ENCODE measurements around the gene C22orf39.

C22orf39 gene

DNA sequence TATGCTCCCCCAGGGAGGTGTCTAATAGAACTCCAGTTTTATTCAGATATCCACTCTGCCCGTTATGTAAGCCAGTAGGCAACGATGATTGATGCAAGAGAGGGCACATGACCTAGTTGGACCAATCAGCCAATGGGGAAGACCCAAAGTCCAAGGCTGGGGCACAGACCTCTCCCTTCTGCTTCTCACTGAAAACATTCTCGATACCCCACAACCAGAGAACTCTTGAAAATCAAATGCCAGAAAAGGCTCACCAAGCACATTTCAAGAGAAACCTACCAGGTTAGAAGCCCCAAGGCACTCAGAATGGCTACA lies 23.4 kb downstream of the C22orf39 start:
- no peak for DNase-seq

- DNase-seq, result no peak
These were observed 24.8 kb downstream of the C22orf39 start for GRCh38 chr22:19422440-19423301.

DNA sequence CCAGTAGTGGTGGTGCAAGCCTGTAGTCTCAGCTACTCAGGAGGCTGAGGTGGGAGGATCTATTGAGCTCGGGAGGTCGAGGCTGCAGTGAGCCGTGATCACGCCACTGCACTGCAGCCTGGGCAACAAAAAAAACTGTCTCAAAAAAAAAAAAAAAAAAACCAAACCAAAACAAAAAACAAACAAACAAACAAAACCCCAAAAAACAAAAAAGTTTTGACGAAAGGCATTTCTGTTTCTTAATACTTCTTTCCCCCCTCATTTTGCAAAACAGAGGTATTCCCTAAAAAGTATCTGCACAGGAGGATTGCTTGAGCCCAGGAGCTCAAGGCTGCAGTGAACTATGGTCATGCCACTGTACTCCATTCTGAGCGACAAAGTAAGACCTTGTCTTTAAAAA lies 27.2 kb downstream of the C22orf39 start:
- DNase-seq, result no peak

- peak; percentile 86 for DNase-seq
These were observed 27.9 kb downstream of the C22orf39 start for GRCh38 chr22:19419464-19420178.

GRCh38 chr22:19419086-19419463 lies 28.4 kb downstream of the C22orf39 start:
- no peak for DNase-seq

DNA sequence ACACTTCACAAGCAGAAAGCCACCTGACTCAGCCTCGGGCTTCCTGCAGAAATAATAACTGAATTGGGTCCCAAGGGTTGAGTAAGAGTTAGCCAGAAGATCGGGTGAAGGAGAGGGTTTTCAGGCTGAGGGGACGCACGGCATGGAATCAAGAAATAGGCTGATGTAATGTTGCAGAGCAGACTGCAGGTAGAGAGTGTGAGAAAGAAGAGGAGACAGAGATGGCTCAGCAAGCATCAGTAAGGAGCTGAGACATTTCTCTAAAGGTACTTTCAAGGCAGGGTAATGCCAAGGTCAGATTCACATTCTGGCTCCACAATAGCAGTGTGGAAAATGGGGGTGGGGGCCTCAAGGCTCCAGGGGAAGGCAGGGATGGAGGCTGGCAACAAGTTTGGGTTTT lies 34.6 kb downstream of the C22orf39 start:
- no peak for DNase-seq

- no peak for DNase-seq
These were observed 35.0 kb downstream of the C22orf39 start for GRCh38 chr22:19412478-19412877.

GRCh38 chr22:19411690-19412045 lies 35.8 kb downstream of the C22orf39 start:
- no peak for DNase-seq

DNA sequence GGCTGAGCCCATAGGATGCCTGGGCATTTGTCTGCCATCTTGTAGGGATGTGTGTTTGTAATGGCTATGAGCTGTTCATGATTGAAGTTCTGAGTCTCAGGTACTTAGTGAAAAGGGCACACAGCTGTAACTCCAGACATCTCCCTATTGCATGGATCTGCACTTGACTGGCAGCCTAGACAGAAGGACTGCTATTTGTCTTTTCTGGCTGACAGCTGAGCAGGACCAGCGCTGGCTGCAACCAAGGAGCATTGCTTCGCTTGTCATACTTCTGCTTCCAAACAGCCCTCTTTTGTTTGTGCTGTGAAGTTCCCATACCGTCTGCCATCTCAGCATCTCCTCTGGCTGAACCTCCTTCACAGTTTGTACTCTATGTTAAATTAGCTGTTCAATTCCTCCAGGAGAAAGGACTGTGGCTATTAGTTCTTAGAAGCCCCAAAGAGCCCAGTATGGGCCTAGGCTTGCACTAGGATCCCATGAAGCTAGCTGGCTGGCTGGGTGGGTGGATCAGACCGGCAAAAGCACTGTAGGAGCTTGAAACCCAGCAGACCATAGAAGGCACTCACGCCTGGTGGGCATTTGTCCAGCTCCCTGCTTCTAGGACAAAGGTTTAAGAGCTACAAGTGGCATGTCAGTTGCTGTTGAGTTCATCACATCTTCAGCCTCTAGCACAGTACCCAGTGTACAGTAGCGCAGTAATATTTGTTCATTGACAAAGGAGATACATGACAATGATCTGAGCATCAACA lies 36.4 kb downstream of the C22orf39 start:
- DNase-seq, result no peak

DNA sequence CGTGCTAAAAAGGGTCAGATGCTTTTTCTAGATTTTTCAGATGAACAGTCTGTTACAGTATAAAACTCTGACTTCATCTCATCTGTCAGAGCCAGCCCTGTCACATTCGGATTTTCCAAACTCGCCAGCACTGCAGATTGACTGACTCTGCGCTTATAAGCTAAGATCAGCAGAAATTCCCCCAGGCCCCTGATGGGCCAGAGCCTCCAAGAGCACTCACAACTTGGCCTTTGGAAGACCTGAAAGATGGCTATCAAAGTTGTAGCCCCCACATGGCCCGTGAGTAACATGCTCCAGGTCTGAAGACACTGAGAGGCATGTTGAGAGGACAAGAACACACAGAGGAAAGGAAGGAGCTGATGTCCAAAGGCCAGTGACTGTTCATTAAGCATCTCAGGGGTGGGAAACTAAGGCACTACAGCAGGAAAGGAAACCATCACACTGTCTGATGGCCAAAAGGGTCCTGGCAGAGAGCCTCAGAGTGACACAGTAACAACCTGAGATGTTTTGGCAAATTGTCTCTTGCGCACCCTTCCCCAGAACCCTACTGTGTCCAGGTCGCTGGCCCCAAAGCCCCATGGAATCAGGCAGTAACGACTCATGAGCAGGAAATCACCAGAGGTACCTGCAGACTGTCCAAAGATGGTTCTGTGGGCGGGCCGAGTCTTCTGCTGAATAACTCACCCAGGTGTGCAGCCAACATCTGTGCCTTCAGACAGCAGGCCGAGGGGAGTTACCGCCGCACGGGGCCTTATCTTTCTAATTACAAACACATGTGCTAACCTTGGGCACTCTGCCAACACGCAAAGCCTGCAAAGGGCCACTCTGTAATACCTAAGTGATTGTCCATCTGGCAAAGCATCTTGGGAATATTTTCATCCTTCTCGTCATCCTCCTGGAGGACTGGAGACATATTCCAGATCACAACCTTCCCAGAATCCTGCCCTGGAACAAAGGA lies 39.6 kb downstream of the C22orf39 start:
- peak; percentile 67 for DNase-seq

- DNase-seq, result no peak
These were observed 40.7 kb downstream of the C22orf39 start for GRCh38 chr22:19406846-19407245.

DNA sequence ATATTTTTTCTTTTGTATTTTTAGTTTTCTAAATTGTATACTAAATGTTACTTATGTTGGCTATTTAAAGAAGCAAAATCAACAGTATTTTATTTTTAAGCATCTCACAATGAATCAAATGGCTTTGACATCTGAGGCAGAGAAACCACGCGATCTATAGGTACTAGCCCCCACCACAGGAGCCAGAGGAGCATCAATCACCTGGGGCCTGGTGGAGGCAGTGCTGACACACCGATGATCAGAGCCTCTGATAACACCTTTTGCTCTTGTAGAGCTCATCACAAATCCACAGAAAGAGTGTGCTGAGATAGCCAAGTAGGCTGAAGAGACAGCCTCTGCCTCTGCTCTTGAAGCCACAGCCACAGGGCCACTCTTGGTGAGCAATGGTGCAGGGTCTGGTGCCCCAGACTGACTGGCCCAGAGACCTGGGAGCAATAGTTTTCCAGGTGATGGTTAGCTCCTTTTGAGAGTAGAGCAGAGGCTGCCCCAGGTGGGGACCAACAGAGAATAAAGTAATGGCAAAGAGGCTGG lies 41.2 kb downstream of the C22orf39 start:
- no peak for DNase-seq

- DNase-seq, result no peak
These were observed 41.9 kb downstream of the C22orf39 start for GRCh38 chr22:19405652-19406051.

DNA sequence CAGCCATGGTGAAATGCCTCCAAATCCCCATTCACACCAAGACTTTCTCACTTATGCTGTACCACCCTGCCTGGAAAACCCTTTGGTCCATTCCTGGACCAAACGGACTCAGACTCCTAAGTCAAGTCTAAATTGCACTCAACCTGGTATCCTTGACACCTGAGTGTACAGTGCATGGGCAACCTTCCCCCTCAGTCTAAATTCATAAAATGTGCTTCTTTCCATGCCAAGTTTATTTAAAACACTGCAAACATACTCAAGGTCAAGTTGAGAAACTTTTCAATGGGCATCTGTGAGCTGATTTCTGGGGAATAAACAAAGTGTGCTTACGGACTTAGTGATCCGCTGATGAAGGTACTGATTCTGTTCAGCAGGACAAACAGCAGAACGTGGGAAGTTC lies 42.4 kb downstream of the C22orf39 start:
- DNase-seq, result no peak

DNA sequence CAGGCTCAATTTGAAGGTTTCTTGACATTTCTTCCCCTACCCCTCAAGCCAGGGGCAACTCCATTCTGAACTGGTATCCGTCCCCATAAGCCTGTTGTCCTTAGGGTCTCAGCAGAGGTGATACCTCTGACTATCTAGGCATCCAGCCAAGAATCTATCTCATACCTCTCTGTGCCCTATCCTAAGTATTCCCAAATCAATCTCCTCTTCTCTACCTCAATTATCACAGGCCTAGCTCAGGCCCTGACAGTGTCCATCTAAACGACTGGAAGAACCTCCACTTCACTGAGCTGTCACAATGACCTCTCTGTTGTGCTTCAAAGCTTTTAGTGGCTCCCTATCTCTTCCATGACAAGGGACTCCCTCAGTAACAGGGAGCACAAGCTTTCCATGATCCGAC lies 42.8 kb downstream of the C22orf39 start:
- no peak for DNase-seq

DNA sequence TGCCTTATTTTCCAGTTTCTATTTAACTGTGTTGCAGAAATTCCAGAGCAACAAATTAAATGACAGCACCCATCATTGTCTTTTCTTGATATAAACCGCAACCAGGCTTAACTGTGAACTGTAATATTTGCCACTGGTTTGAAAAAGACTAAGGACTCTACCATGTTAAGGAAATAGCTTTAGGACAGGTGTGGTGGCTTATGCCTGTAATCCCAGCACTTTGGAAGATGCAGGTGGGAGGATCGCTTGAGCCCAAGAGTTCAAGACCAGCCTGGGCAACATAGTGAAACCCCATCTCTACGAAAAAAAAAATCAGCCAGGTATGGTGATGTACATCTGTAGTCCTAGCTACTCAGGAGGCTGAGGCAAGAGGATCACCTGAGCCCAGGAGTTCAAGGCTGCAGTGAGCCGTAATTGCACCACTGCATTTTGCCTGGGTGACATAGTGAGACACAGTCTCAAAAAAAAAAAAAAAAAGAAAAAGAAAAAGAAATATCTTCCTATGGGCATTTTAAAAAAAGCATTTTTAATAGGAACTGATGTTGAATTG lies 44.8 kb downstream of the C22orf39 start:
- DNase-seq, result no peak

- DNase-seq, result no peak
These were observed 46.0 kb downstream of the C22orf39 start for GRCh38 chr22:19401483-19401882.

DNA sequence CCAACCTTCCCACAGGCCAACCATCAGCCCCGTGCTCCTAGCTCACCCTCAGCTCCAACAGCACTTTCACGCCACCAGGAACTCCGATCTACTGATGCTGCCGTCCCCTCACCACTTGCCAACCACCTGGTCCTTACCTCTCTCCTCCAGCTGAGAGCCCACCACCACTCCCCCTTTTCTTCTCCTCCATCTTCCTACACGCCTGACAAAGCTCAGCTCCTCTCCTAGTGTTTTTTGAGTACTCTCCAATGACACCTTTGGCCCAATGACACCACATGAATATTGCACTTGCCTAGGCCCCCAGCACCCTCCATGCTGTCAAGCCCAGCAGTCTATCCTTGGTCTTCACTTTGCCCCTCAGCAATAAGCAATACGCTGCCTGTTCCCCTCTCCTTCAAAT lies 46.6 kb downstream of the C22orf39 start:
- no peak for DNase-seq

- no peak for DNase-seq
These were observed 48.9 kb downstream of the C22orf39 start for GRCh38 chr22:19398652-19399051.

GRCh38 chr22:19398206-19398605 lies 49.3 kb downstream of the C22orf39 start:
- DNase-seq, result peak; percentile 88

DNA sequence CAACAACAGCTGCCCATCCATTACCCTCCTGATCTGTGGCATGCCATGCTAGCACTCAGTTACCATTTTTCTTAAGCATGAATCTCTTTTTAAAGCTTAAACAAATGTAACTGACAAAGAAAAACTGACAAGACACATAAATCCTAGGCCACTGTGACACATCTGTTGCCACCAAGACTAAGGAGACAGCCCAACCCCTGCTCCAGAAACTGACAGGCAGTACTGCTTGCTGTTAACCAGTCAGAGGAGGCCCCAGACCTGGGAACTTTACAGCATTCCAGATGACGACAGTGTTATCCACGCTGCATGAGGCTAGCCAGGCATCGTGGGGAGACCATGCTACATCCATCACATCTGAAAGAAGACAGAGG lies 49.8 kb downstream of the C22orf39 start:
- peak; percentile 81 for DNase-seq
